Fibroblast of skin of scalp (primary cell): ENCODE data around the gene DLGAP4.
A peak's percentile ranks its signal among the peaks of the same experiment; 100 is the strongest.

Experiments used
- DNase-seq: peaks from one replicate; pipeline ENCODE4 v3.0.0-alpha.2; 2013

The DLGAP4 gene

GRCh38 chr20:36334281-36335205, 28.4 kb downstream of the DLGAP4 start:
- DNase-seq: no peak

DNA sequence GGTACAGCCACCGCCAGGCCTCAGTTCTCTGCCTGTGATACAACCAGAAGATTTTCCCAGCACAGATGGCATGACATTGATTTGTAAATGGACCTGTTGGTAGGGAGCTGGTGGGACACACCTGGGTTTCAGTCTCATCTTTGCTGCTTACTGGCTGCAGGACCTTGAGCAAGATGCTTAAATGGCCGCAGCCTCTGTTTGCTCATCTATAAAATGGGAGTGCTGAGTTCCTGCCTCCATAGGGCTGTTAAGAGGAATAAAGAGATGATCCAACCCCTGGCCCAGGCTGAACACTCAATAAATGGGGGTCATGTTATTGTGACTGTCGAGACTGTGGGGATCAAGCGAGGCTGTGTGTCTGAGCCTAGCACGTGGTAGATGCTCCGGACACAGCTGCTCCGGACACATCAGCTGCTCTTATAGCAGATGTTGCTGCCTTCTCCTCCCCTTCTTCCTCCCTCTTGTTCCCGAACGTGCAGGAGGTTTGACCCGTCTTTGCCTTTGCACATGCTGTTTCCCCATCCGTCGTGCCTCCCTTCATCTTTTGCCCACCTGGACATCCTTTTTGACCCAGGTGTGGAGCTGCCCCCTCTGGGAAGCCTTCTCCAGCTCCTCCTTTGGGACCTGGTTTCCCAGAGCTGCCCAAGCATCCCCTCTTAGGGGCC, 29.2 kb downstream of the DLGAP4 start:
- DNase-seq: no peak

- no peak for DNase-seq
These were observed 30.1 kb downstream of the DLGAP4 start for GRCh38 chr20:36336204-36336603.

DNA sequence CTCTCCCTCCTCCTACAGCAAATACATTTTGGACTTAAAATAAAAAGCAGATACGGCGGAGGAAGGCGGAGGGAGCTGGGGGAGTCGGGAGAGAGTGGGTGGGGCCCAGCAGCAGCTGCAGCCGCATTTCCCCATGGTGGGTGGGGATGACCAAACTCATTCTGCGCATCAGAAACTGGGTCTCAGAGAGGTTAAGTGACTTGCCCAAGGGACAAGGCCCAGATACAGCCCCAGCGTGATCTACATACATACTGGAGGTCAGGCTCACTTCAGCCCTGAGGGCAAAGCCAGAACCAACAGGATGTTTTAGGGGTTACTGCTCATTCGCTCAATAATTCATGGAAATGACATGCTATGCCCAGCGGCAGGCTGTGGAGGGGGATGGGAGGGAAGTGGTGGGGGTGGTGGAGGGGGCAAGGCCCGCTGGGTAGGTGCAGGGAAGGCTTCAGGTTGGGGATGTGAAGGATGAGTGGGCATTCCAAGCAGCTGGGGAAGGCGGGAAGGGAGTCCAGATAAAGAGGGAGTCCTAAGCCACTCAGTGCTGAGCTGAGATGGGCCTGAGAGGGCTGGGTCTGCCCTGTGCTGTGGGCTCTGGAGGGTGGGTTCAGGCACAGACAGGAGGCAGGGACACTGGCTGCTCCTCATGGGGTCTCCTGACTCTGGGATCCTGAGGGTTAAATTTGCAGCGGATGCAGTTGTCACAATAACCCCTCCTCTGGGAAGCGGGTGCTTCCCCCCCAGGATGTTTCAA, 31.0 kb downstream of the DLGAP4 start:
- DNase-seq: no peak

GRCh38 chr20:36337886-36338285, 31.7 kb downstream of the DLGAP4 start:
- DNase-seq: no peak

GRCh38 chr20:36339646-36340592, 33.8 kb downstream of the DLGAP4 start:
- no peak for DNase-seq

DNA sequence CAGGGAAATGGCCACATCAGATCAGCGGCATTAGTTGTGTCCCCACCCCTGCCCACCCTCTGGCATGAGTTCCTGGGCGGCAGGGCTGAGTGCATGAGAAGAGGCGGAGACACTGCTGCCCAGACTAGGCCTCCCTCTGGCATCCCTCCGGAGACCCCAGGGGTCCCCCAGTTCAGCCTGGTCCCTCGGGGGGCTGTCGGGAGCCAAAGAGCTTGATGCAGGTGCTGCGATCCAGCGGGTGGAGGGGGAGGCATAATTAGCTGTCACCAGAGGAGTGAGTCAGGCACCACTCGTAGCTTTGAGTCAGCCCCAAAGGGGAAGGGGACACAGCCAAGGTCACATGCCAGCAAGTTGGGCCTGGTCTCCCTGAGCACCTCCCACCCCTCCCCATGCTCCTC, 34.5 kb downstream of the DLGAP4 start:
- DNase-seq: no peak

DNA sequence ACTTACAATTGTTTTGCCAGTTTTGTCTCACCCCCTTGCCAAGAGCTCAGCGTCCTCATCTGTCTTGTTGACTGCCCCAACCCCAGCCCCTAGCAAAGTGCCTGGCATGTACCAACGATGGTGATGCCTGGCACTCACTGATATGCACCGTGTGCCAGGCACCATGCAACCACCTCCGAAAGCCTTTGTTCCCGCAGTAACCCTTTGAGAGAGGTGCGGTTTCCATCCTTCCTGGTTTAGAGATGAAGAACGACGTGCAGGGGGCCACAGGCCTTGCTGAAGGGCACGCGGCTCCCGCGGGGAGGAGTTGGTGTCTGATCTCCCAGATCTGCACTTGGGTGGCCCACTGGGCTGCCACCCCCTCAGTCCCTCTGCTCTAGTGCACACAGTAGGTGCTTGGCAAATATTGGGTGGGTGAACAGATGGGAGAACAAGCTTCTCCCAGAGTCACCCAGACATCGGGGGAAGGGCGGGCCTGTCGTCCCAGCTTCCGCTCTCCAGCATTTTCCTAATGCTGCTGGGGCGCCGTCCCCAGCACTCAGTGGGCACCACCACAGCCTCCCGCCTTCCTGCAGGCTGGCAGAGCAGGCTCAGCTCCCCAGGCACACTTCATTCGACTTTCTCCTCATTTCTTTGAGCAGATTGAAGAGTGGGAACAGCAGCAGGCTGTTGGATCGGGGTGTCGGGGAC, 35.3 kb downstream of the DLGAP4 start:
- no peak for DNase-seq

DNA sequence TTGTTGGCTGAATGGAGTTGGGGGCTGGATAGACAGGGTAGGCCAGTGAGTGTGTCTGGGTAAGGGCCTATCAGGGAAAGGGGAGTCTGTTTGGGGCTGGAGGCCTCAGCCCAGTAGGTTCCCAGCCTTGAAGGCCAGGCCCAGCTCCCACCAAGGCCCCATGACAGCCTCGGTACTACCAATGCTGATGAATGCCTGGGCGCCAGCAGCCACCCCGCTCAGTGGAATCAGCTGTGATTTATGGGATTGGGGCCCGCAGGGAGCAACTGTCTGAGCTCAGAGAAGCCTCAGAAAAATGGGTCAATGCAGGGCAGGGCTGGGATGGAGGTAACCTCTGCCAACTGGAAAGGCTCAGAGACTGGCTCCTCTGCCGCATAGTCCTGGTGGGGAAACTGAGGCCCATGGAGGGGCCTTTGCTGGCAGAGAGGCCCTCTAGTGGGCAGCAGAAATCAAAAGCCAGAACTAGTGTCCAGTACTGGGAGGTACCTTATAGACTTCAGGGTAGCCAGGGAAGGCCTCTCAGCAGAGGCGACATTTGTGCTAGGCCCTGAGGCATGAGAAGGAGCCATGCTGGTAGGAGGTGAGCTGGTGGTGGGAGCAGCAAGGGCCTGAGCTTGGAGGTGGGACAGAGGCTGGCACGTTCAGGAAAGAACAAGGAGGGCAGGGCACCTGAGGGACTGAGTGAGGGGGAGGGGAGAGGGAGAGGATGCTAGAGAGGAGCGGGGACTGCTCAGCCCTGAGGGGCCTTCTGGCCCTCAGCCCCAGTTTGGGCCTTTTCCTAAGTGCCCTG, 36.4 kb downstream of the DLGAP4 start:
- no peak for DNase-seq

DNA sequence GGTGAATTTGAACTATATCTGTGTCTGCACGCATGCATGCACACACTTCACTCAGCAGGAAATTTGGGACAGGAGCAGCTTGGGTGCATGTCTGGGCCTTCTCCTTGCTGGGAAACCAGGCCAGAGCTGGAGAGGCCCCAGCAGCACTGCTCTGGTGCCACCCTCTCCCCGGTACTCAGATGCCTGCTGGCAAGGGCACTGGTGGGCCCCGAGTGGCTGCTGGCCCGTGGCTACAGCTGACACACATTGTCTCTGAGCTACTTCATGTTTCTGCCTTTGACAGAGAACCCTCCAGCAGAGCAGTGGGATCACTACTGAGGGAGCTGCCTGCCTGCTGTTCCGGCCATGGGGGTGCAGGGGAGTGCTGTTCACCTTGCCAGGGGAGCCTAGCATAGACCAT, 37.5 kb downstream of the DLGAP4 start:
- DNase-seq: no peak

DNA sequence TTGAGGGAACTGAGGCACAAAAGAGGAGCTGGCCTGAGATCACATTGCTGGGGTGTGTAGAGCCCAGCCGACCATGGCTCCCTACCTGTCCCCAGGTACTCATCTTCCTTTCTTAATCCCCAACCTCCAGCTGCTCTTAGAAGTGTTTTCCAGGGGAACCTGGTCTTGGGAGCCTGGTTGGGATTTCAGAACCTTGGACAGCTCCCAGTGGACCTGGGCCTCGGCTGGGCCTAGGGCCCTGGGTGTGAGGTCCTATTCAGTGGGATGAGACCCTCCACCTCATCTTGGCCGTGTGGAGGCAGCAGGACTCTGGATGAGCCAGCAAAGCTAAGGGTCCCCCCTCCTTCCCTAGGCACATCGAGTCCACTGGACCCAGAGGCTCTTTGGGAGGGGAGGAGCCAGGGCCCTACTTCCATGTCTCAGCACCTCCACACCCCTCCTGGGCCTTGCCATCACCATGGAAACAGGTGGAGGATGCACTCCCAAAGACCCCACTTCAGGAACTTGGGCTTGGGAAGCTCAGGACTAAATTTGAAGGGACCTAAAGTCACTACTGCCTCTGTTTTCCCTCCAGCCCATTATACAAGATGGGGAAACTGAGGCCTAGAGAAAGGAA, 38.5 kb downstream of the DLGAP4 start:
- DNase-seq: peak; percentile 57

DNA sequence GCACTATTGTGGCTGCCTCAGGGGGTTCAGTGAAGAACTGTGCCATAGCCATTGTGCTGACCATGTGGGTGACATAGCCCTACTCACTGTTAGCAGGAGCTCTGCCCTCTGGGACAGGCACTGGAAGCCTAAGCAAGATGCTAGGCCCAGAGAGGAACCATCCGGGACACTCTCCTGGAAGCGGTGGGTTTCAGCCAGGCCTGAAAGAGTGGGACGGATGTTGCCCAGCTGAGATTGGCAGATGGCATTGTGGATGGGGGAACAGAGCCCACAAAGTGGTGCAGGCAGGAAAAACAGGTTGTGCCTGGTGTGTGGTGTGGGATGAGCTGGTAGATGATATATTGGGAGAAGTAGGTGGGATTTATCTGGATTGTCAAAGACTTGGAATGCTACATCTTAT, 40.1 kb downstream of the DLGAP4 start:
- DNase-seq: no peak

DNA sequence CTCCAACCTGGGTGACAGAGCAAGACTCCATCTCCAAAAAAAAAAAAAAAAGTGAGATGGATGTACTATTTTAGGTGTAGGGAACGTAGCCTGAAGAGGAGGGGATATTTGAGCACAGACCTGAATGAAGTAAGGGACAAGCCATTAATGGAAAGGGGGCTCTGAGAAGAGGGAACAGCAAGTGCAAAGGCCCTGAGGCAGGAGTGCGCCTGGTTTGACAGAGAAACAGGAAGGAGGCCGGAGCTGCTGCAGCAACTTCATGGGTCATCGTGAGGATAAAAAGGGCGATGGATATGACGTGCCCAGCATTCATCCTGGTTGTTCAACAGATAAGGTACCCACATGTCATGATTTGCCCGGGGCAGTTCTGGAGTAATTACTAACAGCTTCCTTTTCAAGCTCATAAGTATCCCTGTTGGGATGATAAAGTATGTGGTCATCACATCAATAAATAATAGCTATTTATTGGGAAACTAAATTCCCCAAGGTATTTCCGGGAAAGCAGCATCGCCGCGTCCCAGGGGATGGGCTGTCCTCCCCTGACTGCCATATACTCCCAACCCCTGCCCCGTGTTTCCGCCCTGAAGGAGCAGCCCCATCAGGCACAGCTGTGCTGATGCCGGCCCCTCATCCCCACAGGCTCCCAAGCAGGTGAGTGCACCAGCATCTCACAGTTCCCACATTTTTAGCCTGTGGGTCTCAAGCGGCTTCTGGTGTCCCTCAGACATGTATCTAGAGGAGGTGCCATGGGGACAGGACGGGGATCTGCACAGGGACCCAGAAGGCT, 43.4 kb downstream of the DLGAP4 start:
- no peak for DNase-seq

GRCh38 chr20:36350439-36350838, 44.3 kb downstream of the DLGAP4 start:
- DNase-seq: no peak

DNA sequence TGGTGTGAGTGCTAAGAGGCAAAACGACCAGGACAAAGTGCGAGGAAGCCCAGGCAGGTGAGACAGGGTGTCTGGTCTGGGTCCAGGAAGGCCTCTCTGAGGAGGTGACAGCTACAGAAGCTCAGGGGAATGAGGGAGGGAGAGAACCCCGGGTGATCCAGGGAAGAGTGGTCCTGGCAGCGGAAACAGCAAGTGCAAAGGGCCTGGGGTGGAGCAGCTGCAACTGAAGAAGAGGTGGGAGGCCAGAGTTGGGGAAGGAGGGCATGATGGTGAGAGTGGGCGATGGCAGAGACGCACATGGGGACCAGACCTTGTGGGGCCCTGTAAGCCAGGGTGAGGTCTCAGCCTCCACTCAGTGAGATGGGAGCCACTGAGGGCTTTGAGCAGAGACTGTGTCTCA, 45.8 kb downstream of the DLGAP4 start:
- no peak for DNase-seq

DNA sequence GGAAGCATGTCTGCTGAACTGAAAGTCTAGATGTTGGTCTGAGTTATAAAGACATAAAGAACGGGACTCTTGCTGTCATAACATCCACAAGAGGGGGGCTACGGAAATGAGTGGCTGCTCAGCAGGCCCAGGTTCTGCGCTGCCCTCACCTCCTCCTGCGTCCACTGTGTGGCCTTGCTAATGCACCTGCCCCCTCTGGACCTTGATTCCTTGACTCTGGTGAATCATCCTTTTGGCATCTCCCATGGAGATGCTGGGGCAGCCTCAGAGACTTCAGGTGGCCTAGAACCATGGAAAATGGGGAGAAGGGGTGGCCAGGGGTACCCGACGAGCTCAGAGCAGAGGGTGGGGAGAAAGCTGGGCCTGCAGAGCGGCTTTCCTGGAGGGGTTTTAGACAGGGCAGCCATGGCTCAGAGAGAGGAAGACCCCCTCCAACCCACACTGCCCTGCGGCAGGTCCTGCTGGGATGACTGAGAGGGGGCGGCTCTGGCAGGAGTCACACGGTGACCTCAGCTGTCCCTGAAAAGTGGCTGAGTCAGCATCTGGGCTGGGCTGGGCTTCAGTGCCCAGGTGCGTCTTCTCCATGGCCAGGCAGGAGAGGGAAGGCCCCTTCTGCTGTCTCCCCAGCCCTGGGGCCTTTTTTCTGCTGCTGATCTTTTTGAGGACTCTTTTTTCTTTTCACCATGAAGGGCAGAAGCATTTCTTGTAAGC, 46.9 kb downstream of the DLGAP4 start:
- DNase-seq: no peak

DNA sequence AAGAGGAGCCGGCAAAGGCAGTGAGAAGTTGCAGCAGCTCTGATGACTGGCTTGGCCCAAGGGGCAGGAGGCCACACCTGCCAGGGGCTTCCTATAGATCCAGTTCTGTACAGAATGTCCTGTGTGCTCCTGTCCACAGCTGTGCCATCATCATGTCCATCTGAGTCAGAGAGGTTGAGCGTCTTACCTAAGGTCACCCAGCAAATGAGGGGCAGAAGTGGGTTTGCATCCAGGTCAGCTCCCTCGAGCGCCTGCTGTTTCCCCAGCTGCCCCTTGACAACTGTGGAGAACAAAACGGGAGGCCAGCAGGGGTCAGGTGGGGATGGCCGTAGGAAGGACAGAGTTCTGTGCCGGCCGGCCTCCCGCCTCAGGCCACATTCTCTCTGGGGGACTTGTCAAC, 47.6 kb downstream of the DLGAP4 start:
- no peak for DNase-seq

DNA sequence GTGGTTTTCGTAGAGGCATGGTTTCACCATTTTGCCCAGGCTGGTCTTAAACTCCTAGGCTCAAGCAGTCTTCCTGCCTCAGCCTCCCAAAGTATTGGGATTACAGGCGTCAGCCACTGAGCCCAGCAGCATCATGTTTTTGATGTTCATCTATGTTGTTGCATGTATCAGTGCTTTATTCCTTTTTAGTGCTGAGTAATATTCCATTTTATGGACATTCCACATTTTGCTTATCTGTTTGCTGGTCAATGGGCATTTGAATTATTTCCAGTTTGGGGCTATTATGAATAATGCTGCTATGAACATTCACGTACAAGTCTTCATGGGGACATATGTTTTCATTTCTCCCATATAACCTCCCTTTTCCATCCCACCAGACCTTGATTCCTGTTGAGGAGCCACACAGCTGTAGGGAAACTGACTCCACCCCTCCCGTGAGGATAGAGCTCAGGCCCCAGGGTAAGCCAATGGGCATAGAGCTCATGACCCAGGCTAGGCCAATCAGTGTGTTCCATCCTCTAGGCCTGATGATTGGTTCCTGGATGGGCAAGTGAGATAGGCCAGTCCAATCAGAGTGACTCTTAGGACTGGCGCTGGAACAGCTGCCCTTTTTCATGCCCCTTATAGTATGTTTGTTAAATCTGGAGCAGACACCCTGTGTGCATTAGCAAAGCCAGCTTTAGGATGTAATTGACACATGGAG, 49.5 kb downstream of the DLGAP4 start:
- no peak for DNase-seq
